ENCODE results near the gene RTKN2.

RTKN2 gene

DNA sequence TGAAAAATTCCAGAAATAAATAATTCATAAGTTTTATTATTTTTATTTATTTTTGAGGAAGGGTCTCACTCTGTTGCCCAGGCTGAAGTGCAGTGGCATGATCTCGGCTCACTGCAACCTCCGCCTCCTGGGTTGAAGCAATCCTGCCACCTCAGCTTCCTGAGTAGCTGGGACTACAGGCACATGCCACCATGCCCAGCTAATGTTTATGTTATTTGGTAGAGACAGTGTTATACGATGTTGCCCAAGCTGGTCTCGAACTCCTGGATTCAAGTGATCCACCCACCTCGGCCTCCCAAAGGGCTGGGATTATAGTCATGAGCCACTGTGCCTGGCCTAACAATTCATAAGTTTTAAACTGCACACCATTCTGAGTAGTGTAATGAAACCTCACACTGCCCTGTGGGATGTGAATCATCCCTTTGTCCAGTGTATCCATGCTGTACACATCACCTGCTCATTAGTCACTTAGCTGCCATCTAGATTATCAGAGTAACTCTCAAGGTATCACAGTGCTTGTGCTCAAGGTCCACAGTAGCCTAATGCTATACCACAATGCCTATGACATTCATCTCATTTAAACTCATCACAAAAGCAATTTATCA, 17.9 kb downstream of the RTKN2 start:
- Histone ChIP-seq H3K4me3 (replicated peaks; ENCODE audit: insufficient read depth, low read length) (no peak overlapping the region), H3K27ac (replicated peaks) (no peak overlapping the region), H3K27me3 (ENCODE audit: insufficient read depth, poor library complexity, severe bottlenecking) (no peaks in the 10 kb centered on the region)
- TF ChIP-seq GABPA (IDR thresholded peaks at IDR 0.05; ENCODE audit: low read depth) (no peak), POLR2AphosphoS5 (IDR thresholded peaks at IDR 0.05; ENCODE audit: low read depth) (no peak), SPI1 (IDR thresholded peaks at IDR 0.05; ENCODE audit: borderline replicate concordance, low read depth) (no peak)
- TF ChIP-seq, protein P1, sequence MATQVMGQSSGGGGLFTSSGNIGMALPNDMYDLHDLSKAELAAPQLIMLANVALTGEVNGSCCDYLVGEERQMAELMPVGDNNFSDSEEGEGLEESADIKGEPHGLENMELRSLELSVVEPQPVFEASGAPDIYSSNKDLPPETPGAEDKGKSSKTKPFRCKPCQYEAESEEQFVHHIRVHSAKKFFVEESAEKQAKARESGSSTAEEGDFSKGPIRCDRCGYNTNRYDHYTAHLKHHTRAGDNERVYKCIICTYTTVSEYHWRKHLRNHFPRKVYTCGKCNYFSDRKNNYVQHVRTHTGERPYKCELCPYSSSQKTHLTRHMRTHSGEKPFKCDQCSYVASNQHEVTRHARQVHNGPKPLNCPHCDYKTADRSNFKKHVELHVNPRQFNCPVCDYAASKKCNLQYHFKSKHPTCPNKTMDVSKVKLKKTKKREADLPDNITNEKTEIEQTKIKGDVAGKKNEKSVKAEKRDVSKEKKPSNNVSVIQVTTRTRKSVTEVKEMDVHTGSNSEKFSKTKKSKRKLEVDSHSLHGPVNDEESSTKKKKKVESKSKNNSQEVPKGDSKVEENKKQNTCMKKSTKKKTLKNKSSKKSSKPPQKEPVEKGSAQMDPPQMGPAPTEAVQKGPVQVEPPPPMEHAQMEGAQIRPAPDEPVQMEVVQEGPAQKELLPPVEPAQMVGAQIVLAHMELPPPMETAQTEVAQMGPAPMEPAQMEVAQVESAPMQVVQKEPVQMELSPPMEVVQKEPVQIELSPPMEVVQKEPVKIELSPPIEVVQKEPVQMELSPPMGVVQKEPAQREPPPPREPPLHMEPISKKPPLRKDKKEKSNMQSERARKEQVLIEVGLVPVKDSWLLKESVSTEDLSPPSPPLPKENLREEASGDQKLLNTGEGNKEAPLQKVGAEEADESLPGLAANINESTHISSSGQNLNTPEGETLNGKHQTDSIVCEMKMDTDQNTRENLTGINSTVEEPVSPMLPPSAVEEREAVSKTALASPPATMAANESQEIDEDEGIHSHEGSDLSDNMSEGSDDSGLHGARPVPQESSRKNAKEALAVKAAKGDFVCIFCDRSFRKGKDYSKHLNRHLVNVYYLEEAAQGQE (IDR thresholded peaks at IDR 0.05; ENCODE audit: insufficient replicate concordance, low read depth) = no peak
- TF ChIP-seq, protein P2, sequence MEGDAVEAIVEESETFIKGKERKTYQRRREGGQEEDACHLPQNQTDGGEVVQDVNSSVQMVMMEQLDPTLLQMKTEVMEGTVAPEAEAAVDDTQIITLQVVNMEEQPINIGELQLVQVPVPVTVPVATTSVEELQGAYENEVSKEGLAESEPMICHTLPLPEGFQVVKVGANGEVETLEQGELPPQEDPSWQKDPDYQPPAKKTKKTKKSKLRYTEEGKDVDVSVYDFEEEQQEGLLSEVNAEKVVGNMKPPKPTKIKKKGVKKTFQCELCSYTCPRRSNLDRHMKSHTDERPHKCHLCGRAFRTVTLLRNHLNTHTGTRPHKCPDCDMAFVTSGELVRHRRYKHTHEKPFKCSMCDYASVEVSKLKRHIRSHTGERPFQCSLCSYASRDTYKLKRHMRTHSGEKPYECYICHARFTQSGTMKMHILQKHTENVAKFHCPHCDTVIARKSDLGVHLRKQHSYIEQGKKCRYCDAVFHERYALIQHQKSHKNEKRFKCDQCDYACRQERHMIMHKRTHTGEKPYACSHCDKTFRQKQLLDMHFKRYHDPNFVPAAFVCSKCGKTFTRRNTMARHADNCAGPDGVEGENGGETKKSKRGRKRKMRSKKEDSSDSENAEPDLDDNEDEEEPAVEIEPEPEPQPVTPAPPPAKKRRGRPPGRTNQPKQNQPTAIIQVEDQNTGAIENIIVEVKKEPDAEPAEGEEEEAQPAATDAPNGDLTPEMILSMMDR (IDR thresholded peaks at IDR 0.05; ENCODE audit: insufficient read depth, low read length) = no peak
- no peak for DNase-seq (ENCODE audit: low read depth in 1 of 2, low spot score in 1 of 2)

DNA sequence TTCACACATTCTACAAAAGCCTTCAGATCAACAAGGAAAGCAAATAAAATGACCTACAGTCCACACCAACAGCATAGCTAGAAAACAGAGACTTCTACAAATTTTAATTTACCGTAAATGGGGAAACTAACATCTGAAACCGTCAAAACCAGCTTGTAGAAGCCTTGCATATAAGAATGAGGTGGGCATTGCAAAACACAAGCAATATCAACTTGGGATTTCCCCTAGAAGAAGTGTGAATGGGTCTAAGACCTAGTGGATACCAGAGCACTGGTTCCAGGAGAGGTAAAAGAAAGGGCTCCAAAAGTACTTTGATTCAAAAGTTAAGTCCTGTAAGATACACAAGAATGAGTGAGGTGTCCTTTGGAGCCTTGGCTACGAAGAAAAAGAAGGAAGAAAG, 18.7 kb downstream of the RTKN2 start:
- TF ChIP-seq, protein P1 (IDR thresholded peaks at IDR 0.05; ENCODE audit: insufficient replicate concordance, low read depth) = no peak
- TF ChIP-seq POLR2AphosphoS5 (IDR thresholded peaks at IDR 0.05; ENCODE audit: low read depth) (no peak), GABPA (IDR thresholded peaks at IDR 0.05; ENCODE audit: low read depth) (no peak)
- TF ChIP-seq, protein P2 (IDR thresholded peaks at IDR 0.05; ENCODE audit: insufficient read depth, low read length) = no peak

DNA sequence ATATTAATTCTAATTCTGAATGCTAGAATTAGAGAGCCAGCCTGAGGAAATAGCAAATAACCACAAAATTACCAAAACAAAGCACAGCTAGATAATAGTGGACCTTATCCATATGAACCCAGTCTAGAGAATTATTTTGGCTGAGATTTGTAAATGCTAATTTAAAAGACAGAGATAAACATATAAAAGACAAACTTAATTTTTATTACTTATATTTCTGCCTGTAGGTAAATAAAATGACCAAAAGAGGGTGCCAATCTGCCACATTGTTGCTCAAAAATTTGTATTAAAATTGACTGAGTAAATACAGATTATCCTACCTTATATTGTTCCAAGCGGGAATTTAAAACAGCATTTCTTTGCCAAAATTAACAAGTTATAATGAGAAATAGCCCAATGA, 20.2 kb downstream of the RTKN2 start:
- no peaks in the 10 kb centered on the region for H3K27me3 ChIP-seq (ENCODE audit: insufficient read depth, poor library complexity, severe bottlenecking)
- H3K4me3 ChIP-seq (replicated peaks; ENCODE audit: insufficient read depth, low read length) = no peak overlapping the region
- DNase-seq (ENCODE audit: low read depth in 1 of 2, low spot score in 1 of 2) = no peak
- TF ChIP-seq, protein P1 (IDR thresholded peaks at IDR 0.05; ENCODE audit: insufficient replicate concordance, low read depth) = no peak
- TF ChIP-seq POLR2AphosphoS5 (IDR thresholded peaks at IDR 0.05; ENCODE audit: low read depth) (no peak), GABPA (IDR thresholded peaks at IDR 0.05; ENCODE audit: low read depth) (no peak), SPI1 (IDR thresholded peaks at IDR 0.05; ENCODE audit: borderline replicate concordance, low read depth) (no peak)
- TF ChIP-seq, protein P2 (IDR thresholded peaks at IDR 0.05; ENCODE audit: insufficient read depth, low read length) = no peak
- no peak overlapping the region for H3K27ac ChIP-seq (replicated peaks)

More for the DNA sequence above, 18.7 kb downstream of the RTKN2 start:
- Histone ChIP-seq H3K4me3 (replicated peaks; ENCODE audit: insufficient read depth, low read length) (no peak overlapping the region), H3K27ac (replicated peaks) (no peak overlapping the region), H3K27me3 (ENCODE audit: insufficient read depth, poor library complexity, severe bottlenecking) (no peaks in the 10 kb centered on the region)
- no peak for DNase-seq (ENCODE audit: low read depth in 1 of 2, low spot score in 1 of 2)

Data from HL-60 (cell line).